GM21447 (cell line): ENCODE data around the gene SOWAHA.
"Not testable (repeated sequence)": the region's sequence is repeated elsewhere in the genome, so short reads cannot be mapped to it uniquely, and the experiment has no call there.

Experiments used
- ATAC-seq: cut with Tn5 transposase; IDR thresholded peaks from one replicate; pipeline ENCODE4 v1.9.1; 2021; ENCODE audit not compliant: unreplicated experiment

Gene SOWAHA

GRCh38 chr5:132777209-132778069 lies 35.7 kb upstream of the SOWAHA start, which contains the start of gene SEPTIN8:
Gene SEPTIN8 (minus strand): TSS chr5:132777239. CDS start chr5:132777137, 102 bp downstream.
- peak; percentile 69 for ATAC-seq

GRCh38 chr5:132778129-132778528 lies 35.0 kb upstream of the SOWAHA start:
- ATAC-seq = no peak

DNA sequence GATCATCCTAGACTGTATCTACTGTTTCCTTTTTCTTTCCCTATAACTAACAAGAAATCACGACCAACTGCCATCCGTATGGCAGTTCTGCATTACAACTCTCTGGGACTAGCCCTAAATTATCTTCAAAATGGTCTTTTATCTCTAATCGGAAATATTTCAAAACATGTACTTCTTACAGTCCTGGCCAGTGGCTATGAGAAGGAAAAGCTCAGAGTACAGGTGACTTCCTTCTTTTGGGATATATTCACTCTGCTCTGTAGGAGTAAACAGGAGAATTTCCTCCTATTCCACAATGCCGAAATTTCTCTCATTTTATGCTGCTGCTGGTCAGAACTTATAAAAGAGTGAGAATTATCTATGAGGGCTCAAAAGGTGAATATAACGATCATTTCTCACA lies 34.2 kb upstream of the SOWAHA start:
- ATAC-seq = no peak

- ATAC-seq = no peak
Observed at GRCh38 chr5:132779961-132780360, 33.1 kb upstream of the SOWAHA start.

GRCh38 chr5:132780577-132780976 lies 32.5 kb upstream of the SOWAHA start:
- no peak for ATAC-seq

- no peak for ATAC-seq
Observed at GRCh38 chr5:132781029-132781428, 32.1 kb upstream of the SOWAHA start.

DNA sequence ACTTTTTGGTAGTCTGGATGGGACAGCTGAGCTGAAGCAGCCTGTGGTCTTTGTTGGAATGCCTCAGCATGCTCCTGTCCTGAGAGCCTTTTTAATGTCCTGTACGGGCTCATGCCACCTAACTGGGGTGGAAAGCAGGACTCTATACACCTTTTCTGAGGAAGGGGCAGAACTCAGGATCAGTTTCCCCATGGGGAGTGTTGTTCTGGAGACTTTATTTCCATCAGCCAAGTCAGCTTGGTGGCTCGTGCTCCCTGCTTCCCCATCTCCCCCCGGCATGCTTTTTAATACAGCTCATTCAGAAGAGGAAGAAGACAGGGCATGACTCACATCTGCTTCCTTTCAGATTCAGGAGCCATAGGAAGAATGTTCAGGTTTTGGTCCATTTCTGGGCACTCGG lies 31.0 kb upstream of the SOWAHA start:
- ATAC-seq = no peak

DNA sequence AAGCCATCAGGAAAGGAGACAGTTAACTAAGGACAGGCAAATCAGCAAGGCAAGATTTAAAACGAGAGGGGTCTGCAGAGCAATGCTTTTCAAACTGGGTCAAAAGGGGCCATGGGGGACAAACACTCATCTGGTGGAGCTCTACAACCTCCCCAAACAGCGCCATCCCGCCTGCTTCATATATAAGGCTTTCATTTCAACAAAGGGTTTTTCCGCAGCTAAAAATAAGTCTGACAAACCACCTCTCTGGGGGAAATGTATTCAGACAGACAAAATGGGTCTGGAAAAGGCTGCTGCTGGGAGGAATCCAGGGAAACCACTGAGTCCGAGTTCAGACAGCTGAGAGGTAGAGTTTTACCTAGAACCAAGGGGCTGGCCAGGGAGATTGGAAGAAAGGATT lies 27.7 kb upstream of the SOWAHA start:
- ATAC-seq = no peak

DNA sequence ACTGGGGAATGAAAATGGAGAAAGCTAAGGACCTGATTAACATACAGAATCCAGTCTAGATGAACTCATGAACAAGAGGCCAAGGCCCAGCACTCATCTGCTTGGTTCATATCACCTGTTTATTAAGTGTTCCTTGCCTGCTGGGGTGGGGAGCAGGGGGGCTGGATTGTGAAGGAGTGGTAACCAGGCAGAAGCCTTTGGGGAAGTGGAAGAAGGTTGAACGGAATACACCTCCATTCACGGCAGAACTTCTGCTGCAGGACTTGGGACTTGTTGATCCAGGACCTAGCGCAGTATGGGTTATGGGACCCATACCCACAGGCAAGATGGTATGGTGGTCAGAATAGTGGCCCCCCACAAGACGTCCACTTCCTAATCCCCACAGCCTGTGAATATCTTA lies 27.2 kb upstream of the SOWAHA start:
- no peak for ATAC-seq

DNA sequence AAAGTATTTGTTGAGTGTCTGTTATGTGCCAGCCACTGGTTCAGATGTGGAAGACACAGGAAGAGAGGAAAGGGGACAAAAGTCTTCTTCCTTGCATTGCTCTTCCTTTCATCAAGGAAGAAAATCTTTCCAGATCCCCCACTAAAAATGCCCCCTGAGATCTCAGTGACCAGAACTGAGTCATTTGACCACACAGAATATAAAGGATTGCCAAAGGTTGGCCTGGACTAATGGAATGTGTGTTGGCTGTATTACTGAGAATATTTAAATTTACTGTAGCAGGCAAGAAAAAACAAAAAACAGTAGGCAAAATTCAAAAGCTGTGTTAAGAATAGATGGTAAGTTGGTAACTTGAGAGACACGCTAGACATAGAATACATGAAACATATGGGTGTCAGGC lies 26.0 kb upstream of the SOWAHA start:
- ATAC-seq = no peak

DNA sequence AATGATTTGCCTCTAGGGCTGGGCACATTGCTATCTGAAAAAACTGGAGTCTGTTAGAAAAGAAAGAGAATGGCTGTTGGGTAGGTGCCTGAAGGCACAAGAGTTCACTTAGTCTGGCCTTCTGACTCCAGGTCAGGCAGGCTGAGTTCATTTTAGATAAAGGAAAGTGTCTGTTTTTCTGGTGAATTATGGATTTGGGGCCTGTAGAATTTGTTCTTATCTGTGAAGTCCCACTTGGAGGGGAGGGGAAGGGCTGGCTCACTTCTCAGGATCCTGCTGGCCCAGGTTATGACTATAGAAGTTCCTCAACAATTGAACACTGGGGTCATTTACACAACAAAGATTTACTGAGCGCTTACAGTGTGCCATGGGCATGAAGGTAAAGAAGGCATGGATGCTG lies 24.6 kb upstream of the SOWAHA start:
- ATAC-seq = no peak

- no peak for ATAC-seq
Observed at GRCh38 chr5:132788990-132789886, 23.9 kb upstream of the SOWAHA start.

DNA sequence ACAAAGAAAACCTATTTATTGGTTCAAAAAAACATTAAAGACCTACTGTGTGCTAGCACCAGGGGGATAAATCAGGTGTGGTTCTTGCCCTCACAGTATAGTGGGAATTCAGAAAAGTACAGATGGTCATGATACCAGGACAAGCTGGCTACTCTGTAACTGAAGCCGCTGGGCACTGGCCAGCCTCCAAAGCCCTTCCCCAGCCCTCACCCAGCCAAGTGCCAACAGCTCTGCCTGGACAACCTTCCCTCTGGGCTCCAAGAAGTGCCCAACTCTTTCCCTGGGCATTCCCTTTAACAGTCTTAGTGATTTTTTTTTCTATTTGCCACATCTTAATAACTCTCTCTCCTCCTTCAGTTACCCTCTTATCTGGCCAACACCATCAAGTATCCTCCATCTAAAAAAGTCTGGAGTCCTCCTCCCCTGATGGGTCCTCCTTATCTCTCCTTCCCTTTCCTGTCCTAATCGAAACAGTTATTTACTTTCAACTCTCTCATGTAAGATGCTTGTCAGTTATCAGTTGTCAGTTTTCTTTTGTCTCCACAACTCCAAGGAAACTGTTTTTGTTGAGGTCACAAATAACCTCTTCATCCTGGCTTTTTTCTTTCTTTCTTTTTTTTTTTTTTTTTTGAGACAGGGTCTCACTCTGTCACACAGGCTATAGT lies 22.8 kb upstream of the SOWAHA start:
- ATAC-seq = no peak

- ATAC-seq = no peak
Observed at GRCh38 chr5:132791026-132791425, 22.1 kb upstream of the SOWAHA start.

DNA sequence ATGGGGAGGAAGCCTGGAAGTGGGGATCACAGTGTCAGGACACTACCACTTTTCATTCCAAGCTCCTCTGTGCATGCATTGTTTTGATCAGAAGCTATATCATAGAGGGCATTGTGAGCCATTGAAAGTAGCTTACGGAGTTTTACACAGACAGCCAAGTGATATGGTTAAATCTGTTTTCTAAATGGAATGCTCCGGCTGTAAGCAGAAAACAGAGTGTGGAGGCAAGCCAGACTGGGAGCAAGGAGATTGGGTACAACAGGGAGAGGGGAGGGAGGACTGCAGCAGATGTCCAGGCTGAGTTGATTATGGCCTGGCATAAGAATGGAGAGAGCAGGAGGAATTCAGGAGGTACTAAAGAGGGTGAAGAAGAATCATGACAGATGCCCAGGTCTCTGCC lies 15.5 kb upstream of the SOWAHA start:
- ATAC-seq = no peak

- no peak for ATAC-seq
Observed at GRCh38 chr5:132799392-132799791, 13.7 kb upstream of the SOWAHA start.

GRCh38 chr5:132800545-132800944 lies 12.6 kb upstream of the SOWAHA start:
- ATAC-seq = no peak

- no peak for ATAC-seq
Observed at GRCh38 chr5:132802044-132802684, 10.9 kb upstream of the SOWAHA start.

- not testable (repeated sequence) for ATAC-seq
Observed at GRCh38 chr5:132802685-132803066, 10.4 kb upstream of the SOWAHA start.

- not testable (repeated sequence) for ATAC-seq
Observed at GRCh38 chr5:132804219-132804618, 8.9 kb upstream of the SOWAHA start.

DNA sequence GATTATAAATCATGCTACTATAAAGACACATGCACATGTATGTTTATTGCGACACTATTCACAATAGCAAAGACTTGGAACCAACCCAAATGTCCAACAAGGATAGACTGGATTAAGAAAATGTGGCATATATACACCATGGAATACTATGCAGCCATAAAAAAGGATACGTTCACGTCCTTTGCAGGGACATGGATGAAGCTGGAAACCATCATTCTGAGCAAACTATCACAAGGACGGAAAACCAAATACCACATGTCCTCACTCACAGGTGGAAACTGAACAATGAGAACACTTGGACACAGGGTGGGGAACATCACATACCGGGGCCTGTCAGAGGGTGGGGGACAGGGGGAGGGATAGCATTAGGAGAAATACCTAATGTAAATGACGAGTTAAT lies 7.2 kb upstream of the SOWAHA start:
- ATAC-seq = not testable (repeated sequence)
